Lower leg skin (tissue), 4 donors: Measurements from ENCODE around the gene OR8J3. TPM values are rescaled to one million over a fixed set of nuclear protein-coding genes. Genes with fewer than 3 reads are reported as not detected.
"Not testable (repeated sequence)": the region's sequence is repeated elsewhere in the genome, so short reads cannot be mapped to it uniquely, and the experiment has no call there.

ENCODE experiments used
- DNase-seq, 2 donors: peaks; one replicate each; pipeline ENCODE4 v3.0.0-alpha.2; 2019; ENCODE audit warnings: low spot score in 2 of 2
- H3K4me3 ChIP-seq: fragments of 200-600 bp; sonication (generic); 2 replicates; pipeline ENCODE4 v1.5.1; 2017; ENCODE audit warnings: mild to moderate bottlenecking, low read depth; ENCODE audit not compliant: poor library complexity, severe bottlenecking
- POLR2A ChIP-seq, 2 donors: fragments of 450-650 bp; IDR thresholded peaks; one replicate each; pipeline ENCODE4 v1.6.1; 2016 to 2017; ENCODE audit warnings: antibody characterized with exemption in 2 of 2, mild to moderate bottlenecking in 1 of 2, moderate library complexity in 1 of 2
- WGBS, 2 donors: methylation state at CpG; one replicate each; pipeline ENCODE4 v1.1.5; 2018; 5-methylcytosine and 5-hydroxymethylcytosine counted together
- intact Hi-C: fragments of 100-400 bp; cut with DNase I; formaldehyde crosslinking; loops from one replicate; pipeline ENCODE4 v1.15.0; 2023; ENCODE audit warnings: low total_unique reads
- total RNA-seq, 4 donors: library from RNA; depleted of rRNA; stranded (reverse); fragments of >200 nt; gene quantifications; one replicate each; pipeline ENCODE4 v1.1.0, GENCODE V29; 2016
- TF ChIP-seq, protein P1 (sequence below), 3 donors: fragments of 450-650 bp; IDR thresholded peaks; one replicate each; pipeline ENCODE4 v1.5.1; 2016; ENCODE audit warnings: antibody characterized with exemption in 3 of 3, mild to moderate bottlenecking in 3 of 3, moderate library complexity in 2 of 3

Gene OR8J3
- total RNA-seq, 4 donors from 2014 or later: not detected

DNA sequence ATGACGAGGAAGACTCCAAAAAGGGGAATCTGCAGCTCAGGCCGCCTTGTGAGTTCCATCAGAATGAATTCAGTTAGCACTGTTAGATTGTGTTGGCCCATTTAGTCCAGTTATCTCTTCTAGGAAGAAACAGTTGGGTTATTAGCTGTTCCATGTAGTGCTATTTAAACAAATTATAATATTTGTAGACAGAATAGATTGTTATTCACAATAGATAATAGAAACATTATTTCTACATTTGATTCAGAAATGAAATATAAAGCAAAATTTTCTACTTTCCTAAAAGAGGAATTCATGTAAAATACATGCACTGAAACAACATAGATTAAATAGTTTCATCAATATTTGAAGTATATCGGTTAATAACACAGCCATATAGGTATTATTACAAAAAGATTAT lies 20.2 kb upstream of the OR8J3 start, which contains the start of gene OR8K5:
Gene OR8K5, minus strand, starts transcription at position 101 of the 400 bp plus-strand sequence. Its CDS starts 0 bp downstream, at position 101.
- H3K4me3 ChIP-seq: no peak within 1 kb of the TSS
- DNase-seq: no peak
- WGBS, 2 donors: 73 to 85% methylated on average over 3 of the region's 3 CpGs
- TF ChIP-seq POLR2A (IDR thresholded peaks at IDR 0.05): no peak
- TF ChIP-seq, protein P1, sequence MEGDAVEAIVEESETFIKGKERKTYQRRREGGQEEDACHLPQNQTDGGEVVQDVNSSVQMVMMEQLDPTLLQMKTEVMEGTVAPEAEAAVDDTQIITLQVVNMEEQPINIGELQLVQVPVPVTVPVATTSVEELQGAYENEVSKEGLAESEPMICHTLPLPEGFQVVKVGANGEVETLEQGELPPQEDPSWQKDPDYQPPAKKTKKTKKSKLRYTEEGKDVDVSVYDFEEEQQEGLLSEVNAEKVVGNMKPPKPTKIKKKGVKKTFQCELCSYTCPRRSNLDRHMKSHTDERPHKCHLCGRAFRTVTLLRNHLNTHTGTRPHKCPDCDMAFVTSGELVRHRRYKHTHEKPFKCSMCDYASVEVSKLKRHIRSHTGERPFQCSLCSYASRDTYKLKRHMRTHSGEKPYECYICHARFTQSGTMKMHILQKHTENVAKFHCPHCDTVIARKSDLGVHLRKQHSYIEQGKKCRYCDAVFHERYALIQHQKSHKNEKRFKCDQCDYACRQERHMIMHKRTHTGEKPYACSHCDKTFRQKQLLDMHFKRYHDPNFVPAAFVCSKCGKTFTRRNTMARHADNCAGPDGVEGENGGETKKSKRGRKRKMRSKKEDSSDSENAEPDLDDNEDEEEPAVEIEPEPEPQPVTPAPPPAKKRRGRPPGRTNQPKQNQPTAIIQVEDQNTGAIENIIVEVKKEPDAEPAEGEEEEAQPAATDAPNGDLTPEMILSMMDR (IDR thresholded peaks at IDR 0.05): no peak
- intact Hi-C loops: no loop called here

DNA sequence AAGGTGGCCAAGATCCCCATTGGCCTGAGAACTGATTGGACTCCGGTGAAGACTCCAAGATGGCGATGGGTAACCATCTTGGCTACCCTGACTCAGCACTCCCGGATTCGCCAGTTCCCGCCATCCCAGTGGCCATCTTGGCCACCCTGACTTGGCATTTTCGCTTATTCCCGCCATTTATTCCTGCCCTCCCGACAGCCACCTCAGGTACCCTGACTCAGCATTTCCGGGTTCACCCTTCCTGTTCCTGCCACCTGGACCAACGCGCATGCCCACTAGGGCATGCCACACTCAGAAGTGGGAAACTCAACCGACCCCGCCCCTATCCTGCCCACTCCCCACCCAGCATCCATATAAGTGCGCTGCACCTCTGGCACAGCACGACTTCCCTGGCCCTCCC lies 12.3 kb upstream of the OR8J3 start:
- TF ChIP-seq POLR2A (IDR thresholded peaks at IDR 0.05): no peak
- TF ChIP-seq, protein P1 (IDR thresholded peaks at IDR 0.05): no peak
- DNase-seq: no peak
- 92 to 93% methylated on average over 15 of the region's 15 CpGs for WGBS, 2 donors
- intact Hi-C loops: no loop called here
- no peak overlapping the region for H3K4me3 ChIP-seq

DNA sequence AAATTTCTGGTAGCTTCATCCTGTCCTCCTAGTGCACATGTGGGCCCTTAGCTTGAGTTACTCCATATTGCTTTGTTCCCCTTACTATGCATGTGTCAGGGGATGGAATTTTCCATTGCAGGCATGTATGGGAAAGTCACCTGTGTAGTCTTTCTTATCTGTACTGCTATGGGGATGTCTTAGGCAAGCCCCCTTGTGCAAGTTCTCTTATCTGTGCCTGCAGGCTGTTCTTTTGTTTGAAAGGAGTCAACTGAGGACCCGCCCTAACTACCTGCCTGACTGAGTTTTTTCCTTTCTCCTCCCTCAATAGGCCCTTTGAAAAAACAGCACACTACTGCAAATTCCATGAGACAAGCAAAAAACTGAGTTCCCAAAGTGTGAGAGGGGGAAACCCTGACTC lies 11.4 kb upstream of the OR8J3 start:
- no peak for DNase-seq
- TF ChIP-seq POLR2A (IDR thresholded peaks at IDR 0.05): no peak
- TF ChIP-seq, protein P1 (IDR thresholded peaks at IDR 0.05): no peak
- H3K4me3 ChIP-seq: no peak overlapping the region
- 66 to 67% methylated on average over 1 of the region's 1 CpG for WGBS, 2 donors
- intact Hi-C loops: no loop called here

DNA sequence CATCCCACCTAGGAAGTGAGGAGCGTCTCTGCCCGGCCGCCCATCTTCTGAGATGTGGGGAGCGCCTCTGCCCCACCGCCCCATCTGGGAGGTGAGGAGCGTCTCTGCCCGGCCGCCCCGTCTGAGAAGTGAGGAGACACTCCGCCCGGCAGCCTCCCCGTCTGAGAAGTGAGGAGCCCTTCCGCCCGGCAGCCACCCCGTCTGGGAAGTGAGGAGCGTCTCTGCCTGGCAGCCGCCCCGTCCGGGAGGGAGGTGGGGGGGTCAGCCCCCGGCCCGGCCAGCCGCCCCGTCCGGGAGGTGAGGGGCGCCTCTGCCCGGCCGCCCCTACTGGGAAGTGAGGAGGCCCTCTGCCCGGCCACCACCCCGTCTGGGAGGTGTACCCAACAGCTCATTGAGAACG lies 3.7 kb upstream of the OR8J3 start:
- WGBS, 2 donors: 96 to 98% methylated on average over 7 to 8 of the region's 30 CpGs
- intact Hi-C loops, DNase-seq: not testable (repeated sequence)

DNA sequence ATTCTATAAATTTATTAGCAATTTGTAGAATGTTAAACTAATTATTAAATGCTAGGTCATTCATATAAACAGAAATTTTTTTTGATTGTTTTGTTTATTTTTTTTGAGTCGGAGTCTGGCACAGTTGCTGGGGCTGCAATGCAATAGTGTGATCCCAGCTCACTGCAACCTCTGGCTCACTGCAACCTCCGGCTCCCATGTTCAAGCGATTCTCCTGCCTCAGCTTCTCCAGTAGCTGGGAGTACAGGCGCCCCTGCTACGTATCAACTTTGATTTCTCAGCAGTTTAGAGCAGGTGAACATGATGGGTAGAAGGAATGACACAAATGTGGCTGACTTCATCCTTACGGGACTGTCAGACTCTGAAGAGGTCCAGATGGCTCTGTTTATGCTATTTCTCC lies 17.9 kb downstream of the OR8J3 start, which contains the start of gene OR8H3:
Gene OR8H3, plus strand, starts transcription at position 301 of the 400 bp plus-strand sequence. Its CDS starts 0 bp downstream, at position 301.
- intact Hi-C loops: no loop called here
- no peak within 1 kb of the TSS for H3K4me3 ChIP-seq
- TF ChIP-seq, protein P1 (IDR thresholded peaks at IDR 0.05): no peak
- TF ChIP-seq POLR2A (IDR thresholded peaks at IDR 0.05): no peak
- DNase-seq: no peak
- WGBS, 2 donors: 78 to 83% methylated on average over 6 of the region's 6 CpGs

More for the DNA sequence above, 3.7 kb upstream of the OR8J3 start:
- not testable (repeated sequence) for H3K4me3 ChIP-seq

DNA sequence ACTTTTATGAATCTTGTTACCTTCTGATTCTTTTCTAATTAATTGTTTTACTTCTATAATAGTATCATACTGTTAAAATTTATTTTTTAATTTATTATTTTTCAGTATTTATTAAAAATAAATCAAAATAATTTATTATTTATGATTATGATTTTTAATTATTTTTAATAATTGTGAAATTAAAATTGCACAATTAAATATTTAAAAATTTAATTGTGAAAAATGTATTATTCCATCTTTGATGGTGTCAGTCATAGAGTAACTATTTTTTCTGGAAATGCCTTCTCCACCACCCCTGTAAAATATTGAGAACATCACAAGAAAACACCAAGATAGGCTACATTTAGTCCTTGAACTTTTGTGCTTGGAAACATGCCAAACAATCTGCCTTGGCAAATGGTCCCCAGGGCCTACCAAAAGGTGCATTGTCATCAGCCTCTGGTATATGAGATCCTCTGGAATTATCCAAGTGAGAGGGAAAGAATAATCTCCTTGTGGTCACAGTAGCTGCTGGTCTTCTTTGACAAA lies 36.7 kb downstream of the OR8J3 start, which contains the start of gene OR8H2:
Gene OR8H2, plus strand, starts transcription at position 478 of the 528 bp plus-strand sequence. CDS start 1,356 bp downstream, outside the sequence.
- intact Hi-C loops: no loop called here
- TF ChIP-seq, protein P1 (IDR thresholded peaks at IDR 0.05): no peak
- TF ChIP-seq POLR2A (IDR thresholded peaks at IDR 0.05): no peak
- H3K4me3 ChIP-seq: no peak within 1 kb of the TSS
- DNase-seq: no peak
